Measurements from ENCODE around the gene GABRB2. TPM values are rescaled to one million over a fixed set of nuclear protein-coding genes. Genes with fewer than 3 reads are reported as not detected.

GABRB2 gene
- total RNA-seq, 2 experiments from 2014 or later: not detected

DNA sequence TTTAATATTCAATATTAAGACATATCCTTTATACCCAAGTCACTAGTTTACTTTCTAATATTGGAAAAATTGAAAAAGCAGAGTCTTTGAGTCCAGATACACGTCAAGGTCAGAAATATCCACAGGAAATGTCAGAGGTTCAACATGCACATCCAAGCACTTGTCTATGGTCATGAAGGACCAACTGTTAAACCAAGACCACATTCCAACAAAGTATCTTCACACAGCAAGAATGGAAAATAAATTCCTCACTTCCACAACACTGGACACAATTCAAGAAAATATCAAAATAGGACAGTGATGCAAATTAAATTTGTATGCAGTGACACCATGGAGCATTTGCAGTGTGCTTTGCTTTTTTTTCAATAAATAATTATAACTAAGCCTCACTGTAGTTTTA lies 142.5 kb downstream of the GABRB2 start:
- Mint-ChIP-seq H3K27me3 (no peaks in the 10 kb centered on the region), H3K4me3 (no peak overlapping the region), H3K27ac (no peak overlapping the region), H3K9me3 (no peaks in the 10 kb centered on the region), H3K4me1 (ENCODE audit: low read depth) (no peaks in the 10 kb centered on the region), H3K36me3 (no peaks in the 10 kb centered on the region)
- CTCF ChIA-PET: no interaction called here
- no peak for DNase-seq
- POLR2A ChIA-PET: no interaction called here
- intact Hi-C loops (cut with micrococcal nuclease): no loop called here

DNA sequence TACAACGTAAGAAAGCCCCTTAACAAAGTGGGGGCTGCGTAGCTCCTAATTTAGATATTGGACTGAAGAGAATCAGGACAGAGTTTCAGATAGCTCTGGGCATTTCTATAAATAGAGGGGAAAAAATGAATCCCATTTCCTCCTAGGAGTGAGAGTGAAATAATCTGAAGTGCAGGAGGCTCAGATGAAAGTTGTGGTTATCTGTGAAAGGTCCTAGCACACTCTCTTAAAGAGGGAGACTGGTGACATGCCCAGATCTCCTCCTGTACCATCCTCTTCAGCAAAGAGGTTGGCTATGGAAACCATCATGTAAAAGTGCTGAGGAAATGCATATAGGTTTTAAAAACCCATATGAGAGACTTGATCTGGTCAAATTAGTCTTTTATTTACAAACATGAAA lies 143.4 kb downstream of the GABRB2 start:
- no peaks in the 10 kb centered on the region for H3K36me3 Mint-ChIP-seq
- POLR2A ChIA-PET: no interaction called here

DNA sequence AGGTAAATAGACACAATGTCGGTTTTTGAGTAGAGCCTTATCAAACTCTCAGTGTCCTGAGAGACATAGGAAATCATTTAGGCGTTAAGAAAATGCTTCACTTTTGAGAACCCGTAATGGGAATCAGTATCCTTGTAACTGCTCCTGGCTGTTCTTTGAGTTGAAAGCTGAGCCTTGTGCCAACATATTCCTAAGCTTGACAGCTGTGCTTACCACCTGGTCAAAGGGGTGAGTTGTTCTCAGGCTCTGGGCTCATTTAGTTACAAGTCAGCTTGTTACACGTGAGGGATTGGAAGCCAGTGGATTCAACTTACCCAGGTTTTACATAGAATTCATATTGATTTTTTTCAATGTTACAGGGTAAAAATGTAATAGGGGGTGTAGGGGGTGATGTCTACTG lies 145.9 kb downstream of the GABRB2 start:
- H3K27ac Mint-ChIP-seq: no peak overlapping the region
- intact Hi-C loops (cut with micrococcal nuclease): no loop called here
- no peaks in the 10 kb centered on the region for H3K27me3 Mint-ChIP-seq
- H3K4me3 Mint-ChIP-seq: no peak overlapping the region
- ChIA-PET CTCF (no interaction called here), POLR2A (no interaction called here)
- H3K9me3 Mint-ChIP-seq: no peaks in the 10 kb centered on the region
- H3K4me1 Mint-ChIP-seq (ENCODE audit: low read depth): no peaks in the 10 kb centered on the region
- DNase-seq: no peak
- H3K36me3 Mint-ChIP-seq: no peaks in the 10 kb centered on the region

More for the DNA sequence above, 143.4 kb downstream of the GABRB2 start:
- Mint-ChIP-seq H3K27ac (no peak overlapping the region), H3K27me3 (no peaks in the 10 kb centered on the region), H3K4me1 (ENCODE audit: low read depth) (no peaks in the 10 kb centered on the region), H3K4me3 (no peak overlapping the region), H3K9me3 (no peaks in the 10 kb centered on the region)
- intact Hi-C loops (cut with micrococcal nuclease): no loop called here
- CTCF ChIA-PET: interaction anchor here (0.7 kb wide), 1 partner anchor 622 kb away, joined by 3 read pairs; no protein-coding TSS in a partner anchor
- DNase-seq: no peak

DNA sequence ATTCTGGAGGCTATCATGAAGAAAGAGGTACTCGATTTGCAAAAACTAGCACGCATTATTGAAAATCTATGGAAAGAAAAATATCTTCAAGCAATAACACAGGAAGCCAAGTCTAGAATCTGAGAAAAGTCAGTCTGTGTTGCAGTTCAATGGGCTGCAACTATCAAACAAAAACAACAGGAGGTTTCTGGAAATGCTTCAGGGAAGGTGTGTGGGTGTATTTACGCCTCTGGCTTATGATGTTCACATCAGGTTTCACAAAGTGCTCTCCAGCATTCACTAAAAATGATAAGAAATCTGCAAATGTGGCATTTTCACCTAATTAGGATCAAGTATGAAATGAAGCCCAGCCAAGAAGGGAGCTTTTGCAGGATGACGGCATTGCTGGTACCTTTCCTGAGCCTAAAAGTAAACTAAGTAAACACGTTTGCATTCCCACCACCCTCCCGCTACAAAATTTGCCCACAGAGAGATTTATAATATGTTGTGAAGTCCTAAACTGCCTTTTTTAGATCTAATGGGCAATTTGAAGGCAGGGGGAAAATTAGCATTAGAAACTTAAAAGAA lies 146.4 kb downstream of the GABRB2 start:
- intact Hi-C loops (cut with micrococcal nuclease): no loop called here
- H3K4me1 Mint-ChIP-seq (ENCODE audit: low read depth): no peaks in the 10 kb centered on the region
- no peak overlapping the region for H3K27ac Mint-ChIP-seq
- H3K27me3 Mint-ChIP-seq: no peaks in the 10 kb centered on the region
- DNase-seq: no peak
- H3K4me3 Mint-ChIP-seq: no peak overlapping the region
- H3K9me3 Mint-ChIP-seq: no peaks in the 10 kb centered on the region
- CTCF ChIA-PET: no interaction called here
- POLR2A ChIA-PET: no interaction called here
- no peaks in the 10 kb centered on the region for H3K36me3 Mint-ChIP-seq

DNA sequence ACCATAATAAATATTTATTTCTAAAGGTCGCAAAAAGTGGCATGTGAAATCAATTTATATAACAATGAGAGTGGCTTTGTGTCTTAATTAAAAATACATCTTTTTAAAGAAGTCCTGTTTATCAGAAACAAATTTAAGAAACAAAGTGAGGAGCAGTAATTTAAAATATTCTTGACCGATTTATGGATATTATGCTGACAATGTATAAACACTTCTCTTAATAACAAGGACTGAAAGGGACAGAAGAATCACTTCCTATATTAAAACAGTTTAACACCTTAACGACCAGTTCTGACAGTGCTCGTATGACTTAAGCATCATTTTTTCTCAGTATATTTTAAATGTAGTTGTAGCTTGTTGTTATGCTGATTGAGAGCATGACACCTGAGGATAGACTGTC lies 149.1 kb downstream of the GABRB2 start:
- CTCF ChIA-PET: no interaction called here
- Mint-ChIP-seq H3K27me3 (no peaks in the 10 kb centered on the region), H3K27ac (no peak overlapping the region), H3K36me3 (no peaks in the 10 kb centered on the region), H3K9me3 (no peaks in the 10 kb centered on the region), H3K4me3 (no peak overlapping the region), H3K4me1 (ENCODE audit: low read depth) (no peaks in the 10 kb centered on the region)
- intact Hi-C loops (cut with micrococcal nuclease): no loop called here
- POLR2A ChIA-PET: no interaction called here
- no peak for DNase-seq

DNA sequence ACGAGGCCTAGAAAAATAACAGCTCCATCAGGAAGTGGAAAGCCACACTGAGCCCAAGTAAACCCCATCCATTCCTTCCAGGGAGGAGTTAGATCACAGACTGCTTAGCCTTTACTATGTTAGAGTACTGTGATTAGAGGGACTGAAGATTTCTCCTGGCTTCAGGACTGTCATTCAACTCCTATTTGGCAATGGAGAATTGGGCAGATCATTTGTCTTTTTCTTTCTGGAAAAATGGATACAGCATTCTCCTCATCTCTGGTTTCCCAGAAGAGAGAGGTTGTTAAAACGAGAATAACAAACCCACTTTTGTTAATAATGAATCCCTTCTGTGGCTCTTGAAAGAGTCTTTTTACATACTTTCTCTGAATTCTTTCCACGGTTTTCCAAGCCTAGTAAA lies 150.4 kb downstream of the GABRB2 start:
- Mint-ChIP-seq H3K27me3 (no peaks in the 10 kb centered on the region), H3K9me3 (no peaks in the 10 kb centered on the region), H3K4me1 (ENCODE audit: low read depth) (no peaks in the 10 kb centered on the region), H3K4me3 (no peak overlapping the region), H3K27ac (no peak overlapping the region), H3K36me3 (no peaks in the 10 kb centered on the region)
- CTCF ChIA-PET: no interaction called here
- DNase-seq: no peak
- intact Hi-C loops (cut with micrococcal nuclease): no loop called here
- POLR2A ChIA-PET: no interaction called here

DNA sequence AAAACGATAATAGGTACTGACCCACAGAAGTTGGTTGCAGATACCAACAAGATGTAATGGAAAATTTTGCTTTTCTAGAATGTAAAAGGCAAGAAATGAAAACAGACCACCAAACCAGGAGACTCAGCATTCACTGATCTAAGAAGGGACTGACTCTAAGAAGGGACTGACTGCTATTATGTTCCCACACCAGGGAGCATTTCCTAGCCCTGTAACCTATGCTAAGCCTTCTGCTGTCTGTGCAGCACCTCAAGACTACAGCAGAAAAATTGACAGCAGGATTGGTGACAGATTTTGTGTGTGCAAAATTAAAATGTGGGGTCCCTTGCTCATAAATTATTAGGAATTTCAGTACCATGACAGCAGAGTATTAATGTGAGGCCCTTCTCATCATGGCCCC lies 154.8 kb downstream of the GABRB2 start:
- no peaks in the 10 kb centered on the region for H3K4me1 Mint-ChIP-seq (ENCODE audit: low read depth)
- H3K9me3 Mint-ChIP-seq: no peaks in the 10 kb centered on the region
- POLR2A ChIA-PET: no interaction called here
- no peaks in the 10 kb centered on the region for H3K27me3 Mint-ChIP-seq
- DNase-seq: no peak
- intact Hi-C loops (cut with micrococcal nuclease): no loop called here
- H3K4me3 Mint-ChIP-seq: no peak overlapping the region
- CTCF ChIA-PET: no interaction called here
- H3K27ac Mint-ChIP-seq: no peak overlapping the region
- no peaks in the 10 kb centered on the region for H3K36me3 Mint-ChIP-seq

DNA sequence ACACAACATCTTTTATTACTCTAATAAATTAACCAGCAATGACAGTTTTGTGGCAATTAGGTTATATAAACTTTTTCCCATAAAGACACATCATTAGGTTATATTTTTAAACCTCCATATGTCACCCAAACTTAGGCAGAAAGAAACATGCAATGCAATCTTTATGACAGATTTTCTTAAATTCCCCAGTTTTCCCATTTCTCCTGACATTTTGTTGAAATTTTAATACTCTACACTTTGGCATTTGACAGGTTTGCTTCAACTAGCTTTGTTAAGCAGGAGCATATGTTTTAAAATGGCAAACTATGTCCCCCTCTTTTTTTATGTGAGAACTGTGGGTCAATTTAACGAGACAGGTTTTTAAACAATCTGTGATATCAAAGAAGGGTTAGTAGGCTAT lies 155.5 kb downstream of the GABRB2 start:
- H3K9me3 Mint-ChIP-seq: no peaks in the 10 kb centered on the region
- H3K4me1 Mint-ChIP-seq (ENCODE audit: low read depth): no peaks in the 10 kb centered on the region
- no peaks in the 10 kb centered on the region for H3K27me3 Mint-ChIP-seq
- no peak for DNase-seq
- ChIA-PET POLR2A (no interaction called here), CTCF (no interaction called here)
- H3K4me3 Mint-ChIP-seq: no peak overlapping the region
- intact Hi-C loops (cut with micrococcal nuclease): no loop called here
- no peaks in the 10 kb centered on the region for H3K36me3 Mint-ChIP-seq
- H3K27ac Mint-ChIP-seq: no peak overlapping the region

DNA sequence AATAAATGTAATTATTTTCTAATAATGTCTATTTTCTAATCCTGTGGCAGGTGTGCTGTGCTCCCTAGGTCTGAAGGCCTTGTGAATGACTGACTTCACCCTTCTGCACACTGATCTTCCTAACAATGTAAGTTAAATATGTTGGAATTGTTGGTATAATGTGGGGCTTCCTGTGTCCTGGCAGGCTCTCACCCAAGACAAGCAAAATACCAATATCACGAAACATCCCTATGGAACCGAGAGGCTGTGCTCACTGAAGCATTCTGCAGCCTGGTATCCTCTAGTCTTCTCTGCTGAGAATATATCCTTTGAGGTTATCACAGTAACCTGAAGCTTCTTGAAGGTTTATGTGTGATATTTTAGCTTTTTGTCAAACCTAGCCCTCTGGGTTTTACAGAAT lies 159.4 kb downstream of the GABRB2 start:
- intact Hi-C loops (cut with micrococcal nuclease): no loop called here
- POLR2A ChIA-PET: no interaction called here
- Mint-ChIP-seq H3K36me3 (no peaks in the 10 kb centered on the region), H3K9me3 (no peaks in the 10 kb centered on the region), H3K27ac (no peak overlapping the region), H3K4me3 (no peak overlapping the region), H3K27me3 (no peaks in the 10 kb centered on the region), H3K4me1 (ENCODE audit: low read depth) (no peaks in the 10 kb centered on the region)
- CTCF ChIA-PET: no interaction called here
- DNase-seq: no peak

DNA sequence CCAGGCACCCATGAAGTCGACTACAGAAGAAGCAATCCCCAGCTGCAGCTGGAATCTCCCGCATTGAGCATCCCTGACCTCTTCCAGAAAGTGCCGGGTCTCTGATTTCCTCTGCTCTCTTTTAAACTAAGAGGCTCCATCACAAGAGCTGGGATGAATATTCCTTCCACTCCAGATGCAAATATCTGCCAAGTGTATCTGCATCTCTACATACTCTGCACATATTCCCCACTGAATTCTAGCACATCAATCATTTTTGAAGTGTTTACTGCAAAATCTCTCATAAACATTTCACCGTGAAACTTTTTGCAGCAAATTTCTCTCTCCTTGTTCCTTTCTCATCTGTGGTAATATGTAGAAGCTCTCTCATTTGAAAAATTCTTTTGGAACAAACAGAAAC lies 161.5 kb downstream of the GABRB2 start:
- Mint-ChIP-seq H3K9me3 (no peaks in the 10 kb centered on the region), H3K27ac (no peak overlapping the region), H3K27me3 (no peaks in the 10 kb centered on the region), H3K4me1 (ENCODE audit: low read depth) (no peaks in the 10 kb centered on the region), H3K36me3 (no peaks in the 10 kb centered on the region), H3K4me3 (no peak overlapping the region)
- POLR2A ChIA-PET: no interaction called here
- DNase-seq: no peak
- CTCF ChIA-PET: no interaction called here
- intact Hi-C loops (cut with micrococcal nuclease): no loop called here

DNA sequence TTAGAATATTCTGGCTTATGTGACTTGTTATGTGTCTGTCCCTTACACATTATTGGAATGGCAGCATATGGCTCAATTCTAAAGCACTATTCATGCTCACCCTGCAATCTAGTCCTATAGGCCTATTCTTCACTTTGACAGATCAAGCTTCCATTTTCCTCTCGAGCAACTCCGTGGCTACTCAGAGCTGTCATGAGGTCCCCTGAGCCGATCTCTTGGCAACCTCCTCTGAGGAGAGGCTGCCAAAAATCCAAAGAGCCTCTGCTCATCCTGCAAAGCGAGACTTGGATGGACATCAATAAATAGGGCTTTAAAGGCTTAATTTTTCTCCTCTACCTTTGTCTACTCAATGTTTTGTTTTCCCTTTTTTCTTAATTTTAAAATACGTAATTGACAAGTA lies 163.8 kb downstream of the GABRB2 start:
- ChIA-PET CTCF (no interaction called here), POLR2A (no interaction called here)
- Mint-ChIP-seq H3K4me1 (ENCODE audit: low read depth) (no peaks in the 10 kb centered on the region), H3K36me3 (no peaks in the 10 kb centered on the region), H3K4me3 (no peak overlapping the region), H3K9me3 (no peaks in the 10 kb centered on the region), H3K27me3 (no peaks in the 10 kb centered on the region), H3K27ac (no peak overlapping the region)
- intact Hi-C loops (cut with micrococcal nuclease): no loop called here
- no peak for DNase-seq

DNA sequence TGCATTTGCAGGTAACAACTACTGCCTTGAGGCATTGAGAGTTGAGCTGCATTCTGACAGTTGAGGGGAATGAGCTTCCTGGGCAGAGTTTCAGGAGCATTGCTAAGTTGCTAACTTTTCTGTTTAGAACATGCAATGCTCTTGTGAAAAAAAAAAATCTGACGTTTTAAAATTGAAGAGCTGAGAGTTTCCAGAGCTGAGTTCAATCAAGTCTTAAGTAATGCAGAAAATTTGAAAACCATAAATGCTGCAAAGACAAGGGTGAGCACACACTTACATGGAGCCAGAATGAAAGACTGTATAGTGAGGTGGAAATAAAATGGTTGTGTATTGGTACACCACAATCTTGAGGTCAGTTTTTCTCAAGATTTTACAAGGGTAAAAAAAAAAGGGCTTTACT lies 166.0 kb downstream of the GABRB2 start:
- Mint-ChIP-seq H3K27me3 (peaks cover under 1% of the 10 kb centered on the region), H3K4me1 (ENCODE audit: low read depth) (no peaks in the 10 kb centered on the region), H3K9me3 (no peaks in the 10 kb centered on the region), H3K27ac (no peak overlapping the region), H3K36me3 (no peaks in the 10 kb centered on the region), H3K4me3 (no peak overlapping the region)
- ChIA-PET POLR2A (no interaction called here), CTCF (no interaction called here)
- no peak for DNase-seq
- intact Hi-C loops (cut with micrococcal nuclease): no loop called here

DNA sequence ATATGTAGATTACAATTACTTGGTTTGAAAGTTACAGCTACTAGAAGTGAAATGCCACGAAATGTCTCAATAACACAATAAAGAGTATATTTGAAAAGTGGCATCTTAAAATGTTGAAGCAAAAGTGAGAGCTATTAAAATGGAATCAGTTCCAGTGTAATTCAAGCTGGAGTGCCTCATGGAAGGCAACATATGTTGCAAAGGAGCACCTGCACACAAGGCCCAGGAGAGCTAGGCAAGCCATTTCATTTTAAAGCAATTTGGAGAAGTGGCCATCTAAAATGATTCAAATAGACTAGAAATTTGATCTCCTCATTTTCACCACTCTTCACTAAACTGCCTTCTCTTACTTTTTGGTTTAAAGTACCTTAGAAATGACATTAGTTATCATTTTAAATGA lies 167.8 kb downstream of the GABRB2 start:
- CTCF ChIA-PET: no interaction called here
- no peak for DNase-seq
- POLR2A ChIA-PET: no interaction called here
- H3K9me3 Mint-ChIP-seq: no peaks in the 10 kb centered on the region
- H3K4me3 Mint-ChIP-seq: no peak overlapping the region
- H3K27me3 Mint-ChIP-seq: peaks cover 3% of the 10 kb centered on the region
- H3K27ac Mint-ChIP-seq: no peak overlapping the region
- H3K4me1 Mint-ChIP-seq (ENCODE audit: low read depth): no peaks in the 10 kb centered on the region
- intact Hi-C loops (cut with micrococcal nuclease): no loop called here
- no peaks in the 10 kb centered on the region for H3K36me3 Mint-ChIP-seq

DNA sequence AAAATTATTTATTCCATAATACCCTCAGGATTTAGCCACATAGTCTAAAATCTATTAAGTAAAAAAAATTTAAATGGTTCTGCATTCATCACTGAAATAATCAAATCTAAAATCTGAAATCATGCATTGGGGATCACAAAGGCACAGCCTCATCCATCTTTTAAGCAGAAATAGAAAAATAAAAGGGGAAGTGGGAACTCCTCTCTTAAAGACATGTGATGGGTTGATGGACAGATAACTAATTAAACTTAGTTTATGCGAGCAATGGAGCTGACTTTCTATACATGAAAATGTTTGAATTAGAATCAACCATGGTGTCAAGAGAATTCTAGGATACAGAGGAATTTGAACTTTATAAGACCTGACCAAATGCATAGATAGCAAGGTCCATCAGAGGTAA lies 170.5 kb downstream of the GABRB2 start:
- Mint-ChIP-seq H3K27me3 (peaks cover 3% of the 10 kb centered on the region), H3K36me3 (no peaks in the 10 kb centered on the region), H3K4me3 (no peak overlapping the region), H3K27ac (no peak overlapping the region), H3K4me1 (ENCODE audit: low read depth) (no peaks in the 10 kb centered on the region), H3K9me3 (no peaks in the 10 kb centered on the region)
- ChIA-PET POLR2A (no interaction called here), CTCF (no interaction called here)
- DNase-seq: no peak
- intact Hi-C loops (cut with micrococcal nuclease): no loop called here
